SK-N-SH treated with all-trans-retinoic acid at 6 μM for 48 hours (cell line): ENCODE data around the gene AGAP1.

Experiments used
- ARNTL ChIP-seq: fragments of 450-650 bp; formaldehyde crosslinking; IDR thresholded peaks from 2 replicates; pipeline ENCODE4 v1.5.0; 2020; ENCODE audit warnings: low read depth, mild to moderate bottlenecking, moderate library complexity, borderline replicate concordance
- ESRRG ChIP-seq: fragments of 250-450 bp; sonication (Bioruptor Pico); IDR thresholded peaks from 2 replicates; pipeline ENCODE4 v1.6.1; 2021; ENCODE audit warnings: mild to moderate bottlenecking
- ISL1 ChIP-seq: fragments of 250-450 bp; sonication (Bioruptor Pico); IDR thresholded peaks from 2 replicates; pipeline ENCODE4 v2.1.2; 2022; ENCODE audit warnings: mild to moderate bottlenecking, moderate library complexity

GRCh38 chr2:235536711-235537110, 42.9 kb downstream of the AGAP1 start:
- TF ChIP-seq ARNTL (CRISPR knock-in tag) (no peak), ESRRG (CRISPR knock-in tag) (no peak), ISL1 (no peak)
